Measurements from ENCODE around the gene MAMDC2. TPM values are rescaled to one million over a fixed set of nuclear protein-coding genes. Genes with fewer than 3 reads are reported as not detected.

MAMDC2 gene
- total and polyA plus RNA-seq, 2 of the 8 experiments (the other 6 are each of a cell fraction or from before 2014, with no cell fraction given), result 6.1 to 15.4 TPM

DNA sequence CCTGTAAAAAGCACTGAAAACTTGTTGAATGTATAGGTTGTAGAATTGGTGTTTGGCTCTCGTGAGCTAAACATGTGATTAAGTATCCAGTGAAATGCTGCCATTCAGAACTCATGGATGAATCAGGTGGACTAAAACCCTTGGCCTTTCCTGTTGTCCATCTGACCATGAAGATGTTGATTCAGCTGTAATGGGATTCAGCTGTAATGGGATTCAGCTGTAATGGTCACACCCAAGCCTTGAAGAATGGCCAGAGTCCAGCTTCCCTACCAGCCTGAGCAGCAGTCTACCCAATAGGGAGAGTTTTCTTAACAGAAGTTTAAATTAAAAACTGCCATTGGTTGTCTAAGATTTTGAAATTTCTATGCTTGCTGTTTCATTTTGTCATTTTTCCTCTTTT lies 18.1 kb downstream of the MAMDC2 start:
- H3K14ac ChIP-seq (ENCODE audit: insufficient read length), result no peak overlapping the region
- no peak overlapping the region for H4K91ac ChIP-seq (replicated peaks; ENCODE audit: insufficient read length, low read length)
- H3K4me3 ChIP-seq (ENCODE audit: extremely low read depth in 1 of 4, insufficient read depth in 2 of 4, low read depth in 3 of 4, low read length in 4 of 4), result no peak overlapping the region
- H3K23me2 ChIP-seq (ENCODE audit: low read depth, low read length), result no peaks in the 10 kb centered on the region
- H3K9me3 ChIP-seq (ENCODE audit: insufficient read depth in 2 of 2, low read depth in 1 of 2, low read length in 1 of 2), result 0 out of 4 replicates have a peak, but pooled peaks cover 0 to 5% of the 10 kb centered on the region in 2 experiments
- no peaks in the 10 kb centered on the region for H3K27me3 ChIP-seq (replicated peaks in 1 of 4; ENCODE audit: control insufficient read depth in 3 of 4, extremely low read depth in 1 of 4, insufficient read depth in 3 of 4, low read length in 3 of 4)
- H3K27ac ChIP-seq (ENCODE audit: low read depth, low read length), result no peak overlapping the region
- H3K56ac ChIP-seq (replicated peaks; ENCODE audit: insufficient read length, low read depth, low read length), result no peak overlapping the region
- TF ChIP-seq CTBP2 (IDR thresholded peaks at IDR 0.05; ENCODE audit: borderline replicate concordance, insufficient read depth, insufficient read length, low read length), result no peak
- no peak for TF ChIP-seq CREB1 (IDR thresholded peaks at IDR 0.05)
- TF ChIP-seq EGR1 (IDR thresholded peaks at IDR 0.05; ENCODE audit: borderline replicate concordance, low read depth, low read length), result no peak
- no peak for TF ChIP-seq YY1 (IDR thresholded peaks at IDR 0.05; ENCODE audit: low read depth, low read length)
- no peak for TF ChIP-seq SIX5 (IDR thresholded peaks at IDR 0.05; ENCODE audit: low read depth, low read length)
- TF ChIP-seq SP4 (IDR thresholded peaks at IDR 0.05; ENCODE audit: low read length), result no peak
- no peak for TF ChIP-seq TAF1 (IDR thresholded peaks at IDR 0.05; ENCODE audit: low read depth, low read length)
- no peak for TF ChIP-seq SAP30 (IDR thresholded peaks at IDR 0.05; ENCODE audit: insufficient read depth, insufficient replicate concordance, low read length)
- no peak overlapping the region for H2BK20ac ChIP-seq (ENCODE audit: low read length)
- no peak overlapping the region for H2AK5ac ChIP-seq (ENCODE audit: low read depth, low read length)
- DNase-seq (ENCODE audit: low read depth in 1 of 2, low spot score in 2 of 2) (no peak), FAIRE-seq (no peak)
- H2BK5ac ChIP-seq (ENCODE audit: low read depth, low read length), result no peak overlapping the region
- no peak overlapping the region for H3K23ac ChIP-seq (ENCODE audit: insufficient read length)
- H3K4me1 ChIP-seq (replicated peaks in 1 of 4; ENCODE audit: control insufficient read depth in 3 of 4, insufficient read depth in 4 of 4, low read length in 3 of 4), result peaks cover 0 to 11% (median 5%) of the 10 kb centered on the region in 4 experiments; a peak in 2 of 7 replicates
- no peak overlapping the region for H3K4ac ChIP-seq (replicated peaks; ENCODE audit: insufficient read length, low read depth, low read length)
- no peak overlapping the region for H3K18ac ChIP-seq (ENCODE audit: extremely low read depth, low read length)
- no peaks in the 10 kb centered on the region; a peak in 2 of 8 replicates for H3K36me3 ChIP-seq (ENCODE audit: control insufficient read depth in 2 of 4, insufficient read depth in 4 of 4, low read length in 3 of 4)
- H3K9ac ChIP-seq (replicated peaks in 1 of 4; ENCODE audit: extremely low read depth in 1 of 4, low read depth in 3 of 4, low read length in 3 of 4), result no peak overlapping the region
- POLR2A ChIA-PET (ENCODE audit: partially characterized antibody), result no interaction called here
- H2BK15ac ChIP-seq (ENCODE audit: low read length), result no peak overlapping the region
- no peaks in the 10 kb centered on the region for H3K79me1 ChIP-seq (ENCODE audit: low read depth, low read length)
- no peaks in the 10 kb centered on the region for H4K20me1 ChIP-seq (replicated peaks in 1 of 2; ENCODE audit: control insufficient read depth in 1 of 2, insufficient read depth in 2 of 2, low read length in 2 of 2)
- WGBS, 2 experiments (ENCODE audit: extremely low coverage in 1 of 2, insufficient coverage in 1 of 2, insufficient read length in 1 of 2, insufficient replicate concordance in 2 of 2, low coverage in 1 of 2, low lambda C conversion rate in 2 of 2, missing lambda C conversion rate in 1 of 2), result 84% methylated on average over 1 of the region's 1 CpG; no CpG with 5 or more reads in 1 of the 2 experiments
- no peak overlapping the region; a peak in 1 of 4 replicates for H3K4me2 ChIP-seq (ENCODE audit: insufficient read depth in 1 of 2, low read depth in 2 of 2, low read length in 2 of 2)
- no peak overlapping the region for H2BK120ac ChIP-seq (replicated peaks; ENCODE audit: low read depth, low read length)
- H2BK12ac ChIP-seq (ENCODE audit: low read depth, low read length), result no peak overlapping the region
- no peak overlapping the region for H4K8ac ChIP-seq (ENCODE audit: extremely low read depth, insufficient read depth, low read length)
- H4K5ac ChIP-seq (ENCODE audit: insufficient read length, low read depth, low read length), result no peak overlapping the region
- H3K79me2 ChIP-seq (ENCODE audit: control insufficient read depth in 1 of 2, insufficient read depth in 2 of 2, low read length in 2 of 2), result no peaks in the 10 kb centered on the region
- no peak overlapping the region for H2AFZ ChIP-seq (ENCODE audit: low read length)
- CTCF ChIA-PET (ENCODE audit: partially characterized antibody), result interaction anchor here (1.2 kb wide), 2 partner anchors 34 to 97 kb away, joined by 3 read pairs; no protein-coding TSS in a partner anchor

Data from H1 (cell line).